Measurements from ENCODE around the gene BCL2.

Gene BCL2

GRCh38 chr18:63179422-63179821, 140.1 kb downstream of the BCL2 start:
- no peak for DNase-seq

GRCh38 chr18:63178971-63179370, 140.6 kb downstream of the BCL2 start:
- DNase-seq = no peak

GRCh38 chr18:63177919-63178821, 141.4 kb downstream of the BCL2 start:
- no peak for DNase-seq

- DNase-seq = no peak
Observed at GRCh38 chr18:63177259-63177658, 142.3 kb downstream of the BCL2 start.

- DNase-seq = no peak
Observed at GRCh38 chr18:63175264-63175663, 144.3 kb downstream of the BCL2 start.

GRCh38 chr18:63173983-63174382, 145.6 kb downstream of the BCL2 start:
- no peak for DNase-seq

GRCh38 chr18:63169853-63170252, 149.7 kb downstream of the BCL2 start:
- DNase-seq = no peak

GRCh38 chr18:63168287-63168686, 151.3 kb downstream of the BCL2 start:
- no peak for DNase-seq

- DNase-seq = no peak
Observed at GRCh38 chr18:63166142-63166541, 153.4 kb downstream of the BCL2 start.

GRCh38 chr18:63164396-63164795, 155.2 kb downstream of the BCL2 start:
- no peak for DNase-seq

- DNase-seq = peak; percentile 69
Observed at GRCh38 chr18:63162271-63163014, 157.1 kb downstream of the BCL2 start.

GRCh38 chr18:63161761-63162195, 157.8 kb downstream of the BCL2 start:
- peak; percentile 94 to 98 for DNase-seq

- peak in 1 of 2 donors; percentile 16 for DNase-seq
Observed at GRCh38 chr18:63161032-63161760, 158.4 kb downstream of the BCL2 start.

GRCh38 chr18:63160172-63160995, 159.2 kb downstream of the BCL2 start:
- DNase-seq = no peak

- DNase-seq = no peak
Observed at GRCh38 chr18:63159590-63159989, 160.0 kb downstream of the BCL2 start.

GRCh38 chr18:63158676-63159291, 160.8 kb downstream of the BCL2 start:
- no peak for DNase-seq

- DNase-seq = no peak
Observed at GRCh38 chr18:63158012-63158631, 161.4 kb downstream of the BCL2 start.

GRCh38 chr18:63157293-63158011, 162.1 kb downstream of the BCL2 start:
- no peak for DNase-seq

GRCh38 chr18:63155910-63156773, 163.4 kb downstream of the BCL2 start:
- DNase-seq = no peak
